Lower lobe of right lung (tissue), 2 donors: Measurements from ENCODE around the gene MYO1B. TPM values are rescaled to one million over a fixed set of nuclear protein-coding genes. Genes with fewer than 3 reads are reported as not detected.

ENCODE experiments used
- ATAC-seq, 2 donors: fragments of 200-7000 bp; cut with Tn5 transposase; one replicate each; pipeline ENCODE4 v1.9.1; 2020 to 2022; ENCODE audit warnings: mild to moderate bottlenecking in 2 of 2, moderate library complexity in 2 of 2
- DNase-seq: peaks from one replicate; pipeline ENCODE4 v3.0.0-alpha.2; 2020
- H3K27ac ChIP-seq: fragments of 200-600 bp; one replicate; pipeline ENCODE4 v1.8.0; 2022
- H3K27me3 ChIP-seq: fragments of 200-600 bp; one replicate; pipeline ENCODE4 v1.8.0; 2022; ENCODE audit warnings: low read depth
- H3K36me3 ChIP-seq: fragments of 200-600 bp; one replicate; pipeline ENCODE4 v1.8.0; 2022; ENCODE audit warnings: mild to moderate bottlenecking
- H3K4me1 ChIP-seq: fragments of 200-600 bp; one replicate; pipeline ENCODE4 v1.8.0; 2022
- H3K4me3 ChIP-seq: fragments of 200-600 bp; one replicate; pipeline ENCODE4 v1.8.0; 2022; ENCODE audit warnings: mild to moderate bottlenecking
- H3K9me3 ChIP-seq: fragments of 200-600 bp; one replicate; pipeline ENCODE4 v1.8.0; 2022
- CTCF ChIP-seq: fragments of 200-600 bp; IDR thresholded peaks from one replicate; pipeline ENCODE4 v1.8.0; 2022; ENCODE audit warnings: antibody characterized with exemption, mild to moderate bottlenecking
- intact Hi-C: fragments of 100-400 bp; cut with DNase I; formaldehyde crosslinking; loops from one replicate; pipeline ENCODE4 v1.11.0; 2022
- total RNA-seq: library from RNA; stranded (reverse); fragmentation: NEBNext Ultra II Directional; extraction: Animal tissue kit (Norgen Biotek cat#: 25700); gene quantifications from one replicate; pipeline ENCODE4 v1.2.1, GENCODE V29; 2021
- donor health status: DM: no; HTN: yes; CAD: no; lungs with severe emphysema.

MYO1B gene
- total RNA-seq, 1 donor from 2014 or later = 123 TPM

GRCh38 chr2:191263050-191263449 is 17.8 kb downstream of the MYO1B start:
- no peak overlapping the region for H3K4me3 ChIP-seq
- peak in 1 of 2 donors; percentile 51 for ATAC-seq
- intact Hi-C loops = no loop called here

GRCh38 chr2:191264647-191265081 is 19.5 kb downstream of the MYO1B start:
- Histone ChIP-seq H3K9me3 (no peaks in the 10 kb centered on the region), H3K36me3 (no peaks in the 10 kb centered on the region), H3K27me3 (no peaks in the 10 kb centered on the region), H3K4me3 (no peak overlapping the region), H3K4me1 (peaks cover 39% of the 10 kb centered on the region), H3K27ac (no peak overlapping the region)
- DNase-seq (no peak), ATAC-seq (no peak)
- no peak for TF ChIP-seq CTCF
- intact Hi-C loops = no loop called here

More at GRCh38 chr2:191263050-191263449, 17.8 kb downstream of the MYO1B start:
- TF ChIP-seq CTCF = no peak
- H3K9me3 ChIP-seq = no peaks in the 10 kb centered on the region
- H3K36me3 ChIP-seq = no peaks in the 10 kb centered on the region
- H3K4me1 ChIP-seq = peaks cover 45% of the 10 kb centered on the region
- H3K27me3 ChIP-seq = no peaks in the 10 kb centered on the region
- no peak overlapping the region for H3K27ac ChIP-seq
- no peak for DNase-seq

- peaks cover 41% of the 10 kb centered on the region for H3K4me1 ChIP-seq
- no peaks in the 10 kb centered on the region for H3K36me3 ChIP-seq
- H3K9me3 ChIP-seq = no peaks in the 10 kb centered on the region
- no peaks in the 10 kb centered on the region for H3K27me3 ChIP-seq
- H3K27ac ChIP-seq = peak overlapping the region; percentile 34
- DNase-seq (no peak), ATAC-seq (peak; percentile 42 to 53)
- intact Hi-C loops = no loop called here
- TF ChIP-seq CTCF = no peak
- H3K4me3 ChIP-seq = no peak overlapping the region
These were observed 20.3 kb downstream of the MYO1B start for GRCh38 chr2:191265311-191266170.

GRCh38 chr2:191266201-191266600 is 21.0 kb downstream of the MYO1B start:
- DNase-seq = no peak
- Histone ChIP-seq H3K4me1 (peaks cover 48% of the 10 kb centered on the region), H3K36me3 (no peaks in the 10 kb centered on the region), H3K27me3 (no peaks in the 10 kb centered on the region), H3K4me3 (no peak overlapping the region), H3K27ac (peak overlapping the region; percentile 34), H3K9me3 (no peaks in the 10 kb centered on the region)
- no peak for TF ChIP-seq CTCF
- no peak for ATAC-seq
- intact Hi-C loops = no loop called here

GRCh38 chr2:191268596-191268995 is 23.4 kb downstream of the MYO1B start:
- no peaks in the 10 kb centered on the region for H3K27me3 ChIP-seq
- H3K9me3 ChIP-seq = no peaks in the 10 kb centered on the region
- no peak for TF ChIP-seq CTCF
- no peaks in the 10 kb centered on the region for H3K36me3 ChIP-seq
- H3K27ac ChIP-seq = no peak overlapping the region
- intact Hi-C loops = no loop called here
- H3K4me3 ChIP-seq = no peak overlapping the region
- H3K4me1 ChIP-seq = peaks cover 42% of the 10 kb centered on the region
- DNase-seq (no peak), ATAC-seq (peak in 1 of 2 donors; percentile 6)
